Stimulated activated CD4-positive, alpha-beta T cell treated with anti-CD3 and anti-CD28 coated beads, Interleukin-2, amount 100 ng/mL, for 24 hours (primary cell): ENCODE measurements around the gene SLC25A45.

Experiments
- DNase-seq, 2 donors: peaks; one replicate each; pipeline ENCODE4 v3.0.0-alpha.2; 2020

Gene SLC25A45

DNA sequence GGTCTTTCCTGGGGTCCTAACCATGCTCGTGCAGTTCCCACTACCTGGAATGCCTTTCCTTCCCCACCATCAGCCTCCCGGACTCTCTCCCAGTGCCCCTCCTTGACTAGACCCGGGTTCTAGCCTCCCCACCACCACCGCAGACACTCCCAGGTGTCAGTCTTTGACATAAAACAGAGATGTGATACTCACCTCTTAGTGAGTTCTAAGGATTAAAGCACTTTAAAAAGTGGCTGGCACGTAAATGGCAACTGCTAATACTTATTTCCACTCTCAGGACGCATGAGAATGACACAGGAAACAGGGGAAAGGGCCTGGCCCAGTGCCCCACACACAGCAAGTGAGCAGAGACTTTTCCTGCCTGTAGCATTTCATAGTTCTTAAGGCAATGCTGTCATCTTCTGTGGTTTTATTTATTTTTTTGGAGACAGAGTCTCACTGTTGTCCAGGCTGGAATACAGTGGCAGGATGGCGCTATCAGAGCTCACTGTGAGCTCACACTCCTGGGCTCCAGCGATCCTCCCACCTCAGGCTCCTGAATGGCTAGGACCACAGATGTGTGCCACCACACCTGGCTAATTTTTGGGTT lies 1.9 kb upstream of the SLC25A45 start:
- DNase-seq: no peak

DNA sequence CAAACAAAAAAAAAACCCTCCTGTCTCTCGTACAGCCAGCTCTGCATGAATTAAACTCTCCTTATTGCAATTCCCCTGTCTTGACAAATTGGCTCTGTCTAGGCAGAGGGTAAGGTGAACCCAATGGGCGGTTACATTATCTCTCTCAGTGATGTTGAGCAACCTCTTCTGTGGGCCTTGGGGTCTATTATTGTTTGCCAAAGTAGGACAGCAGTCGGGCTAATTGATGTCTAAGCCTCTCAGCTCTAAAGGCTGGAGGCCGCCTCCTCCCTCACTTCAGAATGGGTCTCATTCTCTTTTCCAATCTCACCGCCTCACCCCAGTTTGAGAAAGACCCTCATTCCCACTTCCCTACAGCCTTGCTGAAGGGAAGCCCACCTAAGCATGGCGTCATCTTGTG lies 1.3 kb upstream of the SLC25A45 start:
- no peak for DNase-seq

DNA sequence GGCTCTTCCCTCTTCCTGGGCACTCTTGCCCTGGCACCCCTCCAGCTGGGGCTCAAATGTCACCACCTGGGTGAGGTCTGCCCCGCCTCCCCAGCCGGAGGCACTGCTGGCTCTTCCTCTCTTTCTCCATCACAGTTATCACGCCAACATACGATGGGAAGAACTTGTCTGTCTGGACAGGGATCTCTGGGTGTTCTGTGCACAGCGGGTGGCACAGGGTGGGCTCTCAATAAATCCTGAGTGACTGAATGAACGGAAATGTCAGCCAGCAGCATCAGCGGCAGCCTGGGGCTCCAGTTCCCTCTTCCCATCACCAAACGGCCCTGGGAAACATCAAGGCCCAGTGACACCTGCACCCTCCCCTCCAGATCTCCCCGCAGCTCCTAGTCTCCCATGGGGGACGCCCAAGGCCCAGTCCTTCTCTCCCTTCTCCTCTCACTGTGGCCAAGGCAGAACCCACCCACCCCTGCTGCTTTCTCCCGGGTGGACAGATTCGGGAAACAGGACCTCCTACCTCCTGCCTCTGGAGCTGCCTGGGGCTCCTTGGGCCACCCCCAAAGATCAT lies 440 bp upstream of the SLC25A45 start:
- no peak for DNase-seq

DNA sequence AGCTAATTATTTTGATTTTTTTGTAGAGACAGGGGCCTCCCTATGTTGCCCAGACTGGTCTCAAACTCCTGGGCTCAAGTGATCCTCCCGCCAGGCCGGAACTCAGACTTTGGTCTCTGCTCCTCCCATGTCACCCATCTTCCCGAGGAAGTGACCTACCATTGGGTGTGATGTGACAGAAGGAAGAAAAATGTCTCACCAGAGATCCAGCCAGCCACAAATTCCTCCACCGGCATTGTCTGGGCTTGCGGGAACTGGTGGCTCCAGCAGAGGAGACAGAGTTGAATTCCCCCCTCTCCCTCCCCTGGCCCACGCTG lies 772 bp downstream of the SLC25A45 start:
- no peak for DNase-seq

DNA sequence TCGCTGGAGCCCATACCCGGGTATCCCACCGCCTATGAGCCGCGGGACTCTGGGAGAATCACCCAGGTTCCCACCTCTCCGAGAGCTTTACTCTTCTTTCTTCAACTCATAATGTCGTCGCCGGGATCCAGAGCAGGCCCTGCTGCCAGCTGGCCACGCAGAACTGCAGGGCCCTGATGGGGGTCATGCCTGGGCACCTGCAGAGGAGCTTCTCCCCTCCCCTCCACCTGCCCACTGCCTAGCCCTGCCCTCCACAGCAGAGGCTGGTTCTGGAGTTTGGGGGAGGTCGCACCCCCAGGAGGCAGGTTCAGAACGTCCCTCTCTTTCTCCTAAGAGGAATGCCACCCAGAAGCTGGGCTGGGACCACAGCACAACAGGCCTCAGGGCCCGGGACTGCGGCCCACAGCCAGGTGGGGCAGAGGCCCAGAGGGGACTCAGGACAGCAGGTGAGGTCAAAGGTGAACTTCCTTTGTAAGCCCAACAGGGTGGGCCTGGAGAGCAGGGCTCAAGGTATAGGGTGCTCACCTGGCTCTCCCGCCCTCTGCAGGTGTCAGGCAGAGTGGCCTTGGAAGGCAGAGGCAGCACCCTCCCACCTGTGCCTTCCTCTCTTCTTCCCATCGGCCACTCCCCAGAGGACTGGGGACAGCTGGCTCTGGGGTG lies 1.9 kb downstream of the SLC25A45 start:
- no peak for DNase-seq

DNA sequence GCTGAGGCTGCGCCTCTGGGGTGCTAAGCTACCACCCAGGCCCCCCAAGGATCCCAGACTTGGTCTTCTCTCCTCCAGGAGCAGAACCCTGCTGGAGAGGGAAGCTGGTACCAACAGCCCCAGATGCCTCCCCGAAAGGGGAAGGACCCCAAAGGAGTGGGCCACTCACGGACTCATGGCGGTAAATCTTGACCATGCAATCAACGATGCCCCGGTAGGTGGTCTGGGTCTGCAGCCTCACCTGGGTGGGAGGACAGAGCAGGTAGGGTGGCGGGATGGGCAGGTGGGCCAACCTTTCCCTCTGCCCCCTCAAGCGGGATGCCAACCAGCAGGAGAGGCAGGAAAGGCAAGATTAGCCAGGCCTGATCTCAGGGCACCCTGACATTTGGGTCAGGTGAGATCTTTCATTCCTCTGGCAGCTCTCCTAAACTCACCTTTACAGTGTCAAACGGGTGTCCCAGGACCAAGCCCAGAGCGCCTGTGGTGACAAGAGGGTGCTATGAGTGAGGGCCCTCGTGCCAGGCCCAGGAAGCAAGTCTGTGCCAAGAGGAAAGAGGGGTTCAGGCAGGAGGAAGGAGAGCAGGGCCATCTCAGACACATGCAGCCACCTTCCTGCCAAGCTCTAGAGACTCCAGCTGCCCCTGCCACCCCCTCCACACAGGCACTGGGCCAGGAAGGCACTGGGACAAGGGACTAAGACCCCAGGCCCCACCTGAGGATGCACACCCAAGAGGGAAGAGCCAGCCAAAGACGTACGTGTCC lies 2.6 kb downstream of the SLC25A45 start:
- no peak for DNase-seq

- no peak for DNase-seq
These were observed 3.4 kb downstream of the SLC25A45 start for GRCh38 chr11:65378928-65379638.

- no peak for DNase-seq
These were observed 4.1 kb downstream of the SLC25A45 start for GRCh38 chr11:65378208-65378927.

DNA sequence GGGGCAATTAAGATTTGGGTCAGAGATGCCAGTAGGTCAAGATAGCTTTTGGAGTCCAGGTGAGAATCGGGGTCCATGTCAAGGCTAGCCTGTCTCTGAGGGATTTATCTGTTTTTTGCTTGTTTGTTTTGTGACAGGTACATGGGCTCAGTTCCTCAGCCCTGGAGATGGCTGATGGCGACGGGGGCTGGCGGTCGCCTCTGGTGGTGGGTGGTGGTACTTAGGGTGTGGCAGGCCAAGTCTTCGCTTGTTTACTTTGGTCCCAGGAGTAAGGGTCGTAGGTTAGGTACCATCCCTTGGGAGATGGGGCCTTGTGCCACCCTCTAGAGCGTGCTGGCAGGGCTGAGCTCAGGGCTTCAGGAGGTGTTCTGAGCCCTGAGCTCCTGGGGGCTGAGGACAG lies 4.7 kb downstream of the SLC25A45 start:
- DNase-seq: no peak

GRCh38 chr11:65377036-65377435 lies 5.4 kb downstream of the SLC25A45 start:
- DNase-seq: no peak

GRCh38 chr11:65376138-65376713 lies 6.2 kb downstream of the SLC25A45 start:
- no peak for DNase-seq

- no peak for DNase-seq
These were observed 7.4 kb downstream of the SLC25A45 start for GRCh38 chr11:65375012-65375411.

DNA sequence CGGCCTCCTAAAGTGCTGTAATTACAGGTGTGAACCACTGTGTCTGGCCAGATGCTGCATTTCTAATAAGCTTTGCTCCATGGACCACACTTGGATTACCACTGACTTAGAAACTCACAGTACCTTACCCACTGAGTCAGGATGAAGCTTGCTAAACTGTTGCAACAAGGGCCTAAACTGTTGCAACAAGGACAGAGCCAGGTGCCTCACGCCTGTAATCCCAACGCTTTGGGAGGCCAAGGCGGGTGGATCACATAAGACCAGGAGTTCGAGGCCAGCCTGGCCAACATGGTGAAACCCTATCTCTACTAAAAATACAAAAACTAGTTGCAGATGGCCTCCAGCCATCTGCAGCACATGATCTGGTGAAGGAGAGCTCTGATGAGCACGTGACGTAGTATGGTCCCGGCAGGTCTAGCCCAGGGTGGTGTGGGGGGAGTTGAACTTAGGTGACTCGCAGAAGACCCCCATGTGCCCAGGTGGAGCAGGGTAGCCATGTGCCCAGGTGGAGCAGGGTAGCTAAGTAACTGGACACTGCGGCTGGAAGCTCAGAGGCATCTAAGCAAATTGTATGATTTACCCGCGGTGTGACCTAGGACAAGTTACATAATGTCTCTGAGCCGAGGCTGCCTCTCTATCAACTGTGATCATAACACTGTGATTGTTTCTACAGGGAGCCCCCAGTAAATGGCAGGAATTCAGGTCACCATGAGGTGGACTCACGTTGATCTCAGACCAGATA lies 8.4 kb downstream of the SLC25A45 start:
- no peak for DNase-seq

- DNase-seq: no peak
These were observed 11.8 kb downstream of the SLC25A45 start for GRCh38 chr11:65370659-65371049.

DNA sequence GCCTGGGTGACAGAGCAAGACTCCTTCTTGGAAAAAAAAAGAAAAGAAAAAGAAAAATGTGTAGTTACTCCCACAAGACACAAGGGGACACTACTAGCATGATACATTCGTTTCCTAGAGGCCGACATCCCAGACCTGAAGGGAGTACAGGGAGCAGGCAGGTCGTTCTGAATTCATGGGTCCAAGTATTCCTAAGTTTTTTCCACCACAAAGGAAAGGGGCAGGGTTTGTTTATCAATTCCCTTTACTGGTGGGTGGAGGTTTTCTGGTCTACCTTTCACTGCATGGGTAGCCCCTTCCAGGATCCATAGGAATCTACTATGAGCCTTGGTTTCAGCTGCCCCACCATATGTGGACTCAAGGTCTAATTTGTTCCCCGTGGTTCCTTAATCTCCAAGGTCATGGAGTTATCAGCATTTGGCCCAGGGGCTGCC lies 16.1 kb downstream of the SLC25A45 start:
- DNase-seq: no peak

- no peak for DNase-seq
These were observed 18.7 kb downstream of the SLC25A45 start for GRCh38 chr11:65363770-65364169.

GRCh38 chr11:65362966-65363365 lies 19.5 kb downstream of the SLC25A45 start:
- DNase-seq: no peak

DNA sequence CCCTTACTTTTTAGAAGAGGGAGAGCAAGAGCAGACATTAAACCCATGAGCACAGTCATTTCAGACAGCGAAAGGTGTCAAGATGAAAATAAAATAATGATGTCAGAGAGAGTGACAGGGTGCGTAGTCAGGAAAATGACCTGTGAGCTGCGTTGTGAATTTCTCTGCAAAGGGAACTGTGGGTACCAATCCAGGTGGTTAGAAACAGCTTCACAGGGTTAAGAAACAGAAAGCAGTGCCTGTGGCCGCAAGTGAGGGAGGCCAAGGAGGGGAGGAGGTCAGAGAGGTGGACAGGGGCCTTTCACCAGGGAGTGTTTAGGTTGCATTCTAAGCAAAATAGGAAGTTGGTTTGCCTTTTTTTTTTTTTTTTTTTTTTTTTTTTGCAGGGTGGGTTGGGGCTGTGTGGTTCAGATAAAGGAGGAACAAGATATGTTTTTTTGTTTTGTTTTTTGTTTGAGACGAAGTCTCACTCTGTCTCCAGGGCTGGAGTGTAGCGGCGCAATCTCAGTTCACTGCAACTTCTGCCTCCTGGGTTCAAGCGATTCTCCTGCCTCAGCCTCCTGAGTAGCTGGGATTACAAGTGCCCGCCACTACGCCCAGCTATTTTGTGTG lies 20.0 kb downstream of the SLC25A45 start:
- no peak for DNase-seq

DNA sequence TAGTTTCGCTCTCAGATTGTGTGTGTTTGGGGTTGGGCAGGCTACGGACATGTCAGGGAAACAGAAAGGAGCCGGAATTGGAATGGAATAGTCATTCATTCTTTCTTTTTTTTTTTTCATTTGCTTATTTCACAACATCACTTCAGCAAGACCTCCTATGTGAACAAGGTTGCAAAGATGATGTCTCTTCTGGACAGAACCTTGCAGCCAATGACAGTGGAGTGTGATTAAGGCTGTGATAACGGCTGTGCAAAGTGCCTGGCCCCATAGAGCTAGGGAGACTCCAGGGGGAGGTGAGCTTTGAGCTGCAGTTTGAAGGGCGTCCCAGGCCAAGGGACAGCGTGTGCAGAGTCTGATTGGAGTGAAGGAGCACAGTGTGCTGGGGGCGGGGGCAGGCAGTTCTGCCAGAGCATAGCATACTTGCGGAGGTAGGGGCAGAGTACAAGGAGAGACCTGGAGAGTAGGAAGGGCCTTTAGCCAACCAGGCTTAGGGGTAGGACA lies 24.5 kb downstream of the SLC25A45 start:
- no peak for DNase-seq

DNA sequence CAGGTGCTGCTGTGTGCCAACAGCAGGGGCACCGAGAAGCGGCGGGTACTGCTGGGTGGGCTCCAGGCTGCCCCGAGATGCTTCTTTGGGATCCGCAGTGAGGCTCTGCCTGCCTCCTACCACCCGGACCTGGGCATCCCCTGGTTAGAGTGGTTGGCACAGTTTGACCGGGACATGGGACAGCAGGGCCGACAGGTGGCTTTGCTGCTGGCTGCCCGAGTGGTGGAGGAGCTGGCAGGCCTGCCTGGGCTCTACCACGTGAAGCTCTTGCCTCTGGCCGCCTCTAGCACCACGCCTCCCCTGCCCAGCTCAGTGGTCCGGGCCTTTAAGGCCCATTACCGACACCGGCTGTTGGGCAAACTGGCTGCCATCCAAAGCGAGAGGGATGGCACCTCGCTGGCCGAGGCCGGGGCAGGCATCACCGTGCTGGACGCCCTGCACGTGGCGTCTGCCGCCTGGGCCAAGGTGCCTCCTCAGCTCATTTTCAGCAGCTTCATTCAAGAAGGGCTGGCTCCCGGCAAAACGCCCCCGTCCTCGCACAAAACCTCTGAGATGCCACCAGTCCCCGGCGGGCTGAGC lies 26.0 kb downstream of the SLC25A45 start:
- no peak for DNase-seq
